T-helper 1 cell (primary cell): ENCODE measurements around the gene NANOS3.

Experiments
- DNase-seq, 5 donors: peaks; one replicate each; pipeline ENCODE4 v3.0.0-alpha.2; 2012 to 2020

Gene NANOS3

GRCh38 chr19:13864667-13865570 lies 12.0 kb upstream of the NANOS3 start:
- no peak for DNase-seq

GRCh38 chr19:13865571-13866462 lies 11.1 kb upstream of the NANOS3 start:
- DNase-seq = no peak

GRCh38 chr19:13866463-13867046 lies 10.4 kb upstream of the NANOS3 start:
- no peak for DNase-seq

- DNase-seq = no peak
These were observed 8.3 kb upstream of the NANOS3 start for GRCh38 chr19:13868663-13869062.

- no peak for DNase-seq
These were observed 7.7 kb upstream of the NANOS3 start for GRCh38 chr19:13869281-13869680.

GRCh38 chr19:13870873-13871272 lies 6.1 kb upstream of the NANOS3 start:
- DNase-seq = no peak

- DNase-seq = no peak
These were observed 4.6 kb upstream of the NANOS3 start for GRCh38 chr19:13872339-13872694.

GRCh38 chr19:13872695-13873389 lies 4.1 kb upstream of the NANOS3 start:
- peak in 1 of 5 donors; percentile 27 for DNase-seq

- no peak for DNase-seq
These were observed 3.0 kb upstream of the NANOS3 start for GRCh38 chr19:13873834-13874515.

- DNase-seq = no peak
These were observed 1.1 kb upstream of the NANOS3 start for GRCh38 chr19:13875824-13876223.

GRCh38 chr19:13877303-13877702 lies 369 bp downstream of the NANOS3 start:
- no peak for DNase-seq

- peak; percentile 94 to 97 (median 96) for DNase-seq
These were observed 3.4 kb downstream of the NANOS3 start for GRCh38 chr19:13880059-13881043.

- peak in 2 of 5 donors; percentile 19 to 36 for DNase-seq
These were observed 4.3 kb downstream of the NANOS3 start for GRCh38 chr19:13881251-13881691.

GRCh38 chr19:13881692-13882418 lies 4.9 kb downstream of the NANOS3 start:
- DNase-seq = peak in 2 of 5 donors; percentile 25 to 63

GRCh38 chr19:13882419-13882795 lies 5.5 kb downstream of the NANOS3 start:
- no peak for DNase-seq

- DNase-seq = no peak
These were observed 5.9 kb downstream of the NANOS3 start for GRCh38 chr19:13882836-13883235.

GRCh38 chr19:13883516-13884064 lies 6.7 kb downstream of the NANOS3 start:
- DNase-seq = no peak

GRCh38 chr19:13884726-13885591 lies 8.0 kb downstream of the NANOS3 start:
- DNase-seq = no peak
